ENCODE results near the gene MGST3.
"Not testable (repeated sequence)": the region's sequence is repeated elsewhere in the genome, so short reads cannot be mapped to it uniquely, and the experiment has no call there.

Gene MGST3

GRCh38 chr1:165629151-165629550 lies 1.9 kb upstream of the MGST3 start:
- peak; percentile 56 for DNase-seq (ENCODE audit: low read depth)

- no peak for DNase-seq (ENCODE audit: low read depth)
Observed at GRCh38 chr1:165629848-165630628, 996 bp upstream of the MGST3 start.

GRCh38 chr1:165631342-165632151 lies 513 bp downstream of the MGST3 start:
- peak; percentile 86 for DNase-seq (ENCODE audit: low read depth)

- DNase-seq (ENCODE audit: low read depth) = no peak
Observed at GRCh38 chr1:165632152-165632469, 1.1 kb downstream of the MGST3 start.

GRCh38 chr1:165632491-165632890 lies 1.5 kb downstream of the MGST3 start:
- DNase-seq (ENCODE audit: low read depth) = no peak

GRCh38 chr1:165633614-165634013 lies 2.6 kb downstream of the MGST3 start:
- no peak for DNase-seq (ENCODE audit: low read depth)

- no peak for DNase-seq (ENCODE audit: low read depth)
Observed at GRCh38 chr1:165634154-165634921, 3.3 kb downstream of the MGST3 start.

- peak; percentile 36 for DNase-seq (ENCODE audit: low read depth)
Observed at GRCh38 chr1:165635329-165635728, 4.3 kb downstream of the MGST3 start.

- no peak for DNase-seq (ENCODE audit: low read depth)
Observed at GRCh38 chr1:165635823-165636222, 4.8 kb downstream of the MGST3 start.

- DNase-seq (ENCODE audit: low read depth) = peak; percentile 73
Observed at GRCh38 chr1:165637427-165637826, 6.4 kb downstream of the MGST3 start.

- not testable (repeated sequence) for DNase-seq (ENCODE audit: low read depth)
Observed at GRCh38 chr1:165638211-165638610, 7.2 kb downstream of the MGST3 start.

GRCh38 chr1:165639821-165640623 lies 9.0 kb downstream of the MGST3 start:
- no peak for DNase-seq (ENCODE audit: low read depth)

- peak; percentile 42 for DNase-seq (ENCODE audit: low read depth)
Observed at GRCh38 chr1:165641231-165641987, 10.4 kb downstream of the MGST3 start.

- DNase-seq (ENCODE audit: low read depth) = no peak
Observed at GRCh38 chr1:165644064-165644735, 13.2 kb downstream of the MGST3 start.

GRCh38 chr1:165645654-165646366 lies 14.8 kb downstream of the MGST3 start:
- no peak for DNase-seq (ENCODE audit: low read depth)

- no peak for DNase-seq (ENCODE audit: low read depth)
Observed at GRCh38 chr1:165647517-165647916, 16.5 kb downstream of the MGST3 start.

- DNase-seq (ENCODE audit: low read depth) = no peak
Observed at GRCh38 chr1:165647970-165648369, 16.9 kb downstream of the MGST3 start.

GRCh38 chr1:165648919-165649572 lies 18.0 kb downstream of the MGST3 start:
- DNase-seq (ENCODE audit: low read depth) = no peak

- DNase-seq (ENCODE audit: low read depth) = no peak
Observed at GRCh38 chr1:165650981-165651625, 20.1 kb downstream of the MGST3 start.

All from amniotic epithelial cell (primary cell).